ENCODE results near the gene ITPR1.

ITPR1 gene

GRCh38 chr3:4894891-4895530 is 401.9 kb downstream of the ITPR1 start:
- FAIRE-seq (no peak), DNase-seq (ENCODE audit: insufficient read length, low spot score) (no peak)
- TF ChIP-seq CTCF (IDR thresholded peaks at IDR 0.05; ENCODE audit: insufficient read depth, missing control alignments): no peak

DNA sequence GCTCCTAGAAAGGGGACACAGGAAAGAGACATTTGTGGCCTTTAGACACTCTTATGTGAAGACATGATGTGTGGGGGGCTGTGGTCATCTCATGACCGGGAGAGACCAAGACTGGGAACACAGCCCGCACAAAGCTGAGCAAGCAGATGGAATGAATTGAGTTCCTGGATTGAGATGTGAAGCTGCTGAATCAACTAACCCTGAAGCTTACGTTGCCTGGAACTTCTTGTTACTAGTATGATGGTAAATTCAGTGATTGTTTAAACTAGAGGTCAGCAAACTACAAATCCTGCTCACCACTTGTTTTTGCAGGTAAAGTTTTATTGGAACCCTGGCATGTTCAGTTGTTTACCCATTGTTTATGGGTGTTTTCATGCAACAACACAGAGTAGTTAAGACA is 402.7 kb downstream of the ITPR1 start:
- FAIRE-seq (no peak), DNase-seq (ENCODE audit: insufficient read length, low spot score) (no peak)
- TF ChIP-seq CTCF (IDR thresholded peaks at IDR 0.05; ENCODE audit: insufficient read depth, missing control alignments): no peak

Measured in D721Med (cell line).